Kidney (tissue), 14 donors: Measurements from ENCODE around the gene ZFAND3. TPM values are rescaled to one million over a fixed set of nuclear protein-coding genes. Genes with fewer than 3 reads are reported as not detected.

ENCODE experiments used
- DNase-seq, 5 donors: peaks; one replicate each; pipeline ENCODE4 v3.0.0-alpha.2; 2013 to 2020
- FAIRE-seq: peaks from 2 replicates; lab custom pipeline; 2012; peaks lifted over from hg19 to GRCh38; lab: Jason Lieb, UNC
- H3K27ac ChIP-seq, 2 donors: one replicate each; pipeline ENCODE4 v1.7.0; 2013; ENCODE audit warnings: low read depth in 2 of 2, low read length in 2 of 2, inconsistent platforms in 1 of 2
- H3K27me3 ChIP-seq: one replicate; pipeline ENCODE4 v1.7.1; 2013; ENCODE audit warnings: low read length, inconsistent platforms; ENCODE audit not compliant: control insufficient read depth, insufficient read depth
- H3K36me3 ChIP-seq, 3 donors: one replicate each; pipeline versions ENCODE4 v1.7.0 to v1.7.1; 2013; ENCODE audit warnings: low read length in 3 of 3, control low read depth in 1 of 3, inconsistent platforms in 1 of 3; ENCODE audit not compliant: insufficient read depth in 3 of 3, control insufficient read depth in 2 of 3
- H3K4me1 ChIP-seq, 3 donors: one replicate each; pipeline versions ENCODE4 v1.7.0 to v1.7.1; 2013; ENCODE audit warnings: low read length in 3 of 3, inconsistent platforms in 1 of 3, low read depth in 1 of 3; ENCODE audit not compliant: control insufficient read depth in 2 of 3, insufficient read depth in 2 of 3
- H3K4me3 ChIP-seq, 3 donors: one replicate each; pipeline versions ENCODE4 v1.7.0 to v1.8.1; 2013; ENCODE audit warnings: low read length in 3 of 3, control low read depth in 1 of 3, inconsistent platforms in 1 of 3
- H3K9ac ChIP-seq, 3 donors: one replicate each; pipeline versions ENCODE4 v1.7.0 to v1.7.1; 2013; ENCODE audit warnings: low read length in 3 of 3, control low read depth in 1 of 3, inconsistent platforms in 1 of 3
- H3K9me3 ChIP-seq, 3 donors: one replicate each; pipeline versions ENCODE4 v1.7.0 to v1.7.1; 2013; ENCODE audit warnings: low read length in 3 of 3, control low read depth in 1 of 3, inconsistent platforms in 1 of 3; ENCODE audit not compliant: control insufficient read depth in 2 of 3, insufficient read depth in 1 of 3
- CTCF ChIP-seq: IDR thresholded peaks from 3 replicates; pipeline ENCODE4 v1.5.1; 2012; ENCODE audit warnings: mild to moderate bottlenecking, moderate library complexity, borderline replicate concordance; ENCODE audit not compliant: insufficient read depth; ENCODE audit errors: extremely low read depth
- intact Hi-C: fragments of 100-400 bp; cut with DNase I; formaldehyde crosslinking; loops from one replicate; pipeline ENCODE4 v1.11.1; 2022
- polyA plus RNA-seq: library from polyadenylated mRNA; stranded (reverse); fragments of 350-450 nt; fragmentation: Illumina TruSeq; extraction: RNeasy Lipid Tissue Mini Kit (QIAGEN cat#74804); gene quantifications from one replicate; pipeline ENCODE4 v1.2.3, GENCODE V29; 2014; ENCODE audit warnings: low read depth, low replicate concordance; ENCODE audit not compliant: insufficient read depth
- total RNA-seq: library from RNA; stranded (reverse); fragmentation: NEBNext Ultra II Directional; extraction: Animal tissue kit (Norgen Biotek cat#: 25700); gene quantifications from one replicate; pipeline ENCODE4 v1.2.1, GENCODE V29; 2021
- donor health status: control.
- donor health status: control.
- donor health status: control.
- donor health status: control.
- donor health status: control.
- donor health status: DM: yes; HTN: yes; CAD: no.
- donor health status: Normal renal cell carcinoma (clear cell type).

Gene ZFAND3
- total and polyA plus RNA-seq, 2 donors from 2014 or later = 44.6 to 104 TPM

- Histone ChIP-seq H3K9ac (no peak overlapping the region), H3K27me3 (no peaks in the 10 kb centered on the region), H3K9me3 (no peaks in the 10 kb centered on the region), H3K27ac (no peak overlapping the region), H3K4me1 (peaks cover 0 to 5% (median 4%) of the 10 kb centered on the region in 3 donors), H3K36me3 (no peaks in the 10 kb centered on the region), H3K4me3 (no peak overlapping the region)
- TF ChIP-seq CTCF = no peak
- no peak for FAIRE-seq
- no peak for DNase-seq
- intact Hi-C loops = no loop called here
Observed at GRCh38 chr6:38088829-38089228, 269.3 kb downstream of the ZFAND3 start.

GRCh38 chr6:38091613-38092012 is 272.1 kb downstream of the ZFAND3 start:
- H3K4me1 ChIP-seq = peaks cover 0 to 5% (median 4%) of the 10 kb centered on the region in 3 donors
- no peaks in the 10 kb centered on the region for H3K36me3 ChIP-seq
- peak in 3 of 5 donors; percentile 14 to 33 (median 26) for DNase-seq
- no peaks in the 10 kb centered on the region for H3K9me3 ChIP-seq
- intact Hi-C loops = no loop called here
- H3K9ac ChIP-seq = no peak overlapping the region
- no peak overlapping the region for H3K27ac ChIP-seq
- TF ChIP-seq CTCF = no peak
- H3K4me3 ChIP-seq = no peak overlapping the region
- FAIRE-seq = no peak
- no peaks in the 10 kb centered on the region for H3K27me3 ChIP-seq

- intact Hi-C loops = no loop called here
- Histone ChIP-seq H3K9ac (no peak overlapping the region), H3K36me3 (no peaks in the 10 kb centered on the region), H3K27me3 (no peaks in the 10 kb centered on the region), H3K27ac (no peak overlapping the region), H3K9me3 (no peaks in the 10 kb centered on the region), H3K4me1 (peaks cover 0 to 5% (median 4%) of the 10 kb centered on the region in 3 donors), H3K4me3 (no peak overlapping the region)
- DNase-seq (no peak), FAIRE-seq (no peak)
- no peak for TF ChIP-seq CTCF
Observed at GRCh38 chr6:38092465-38092864, 272.9 kb downstream of the ZFAND3 start.

- Histone ChIP-seq H3K4me1 (peaks cover 0 to 5% (median 4%) of the 10 kb centered on the region in 3 donors), H3K27ac (no peak overlapping the region), H3K36me3 (no peaks in the 10 kb centered on the region), H3K27me3 (no peaks in the 10 kb centered on the region), H3K4me3 (no peak overlapping the region), H3K9ac (no peak overlapping the region), H3K9me3 (no peaks in the 10 kb centered on the region)
- no peak for TF ChIP-seq CTCF
- intact Hi-C loops = no loop called here
- no peak for FAIRE-seq
- DNase-seq = no peak
Observed at GRCh38 chr6:38092964-38093363, 273.4 kb downstream of the ZFAND3 start.
